ENCODE results near the gene TMEM52B.
A peak's percentile ranks its signal among the peaks of the same experiment; 100 is the strongest.
"Not testable (repeated sequence)": the region's sequence is repeated elsewhere in the genome, so short reads cannot be mapped to it uniquely, and the experiment has no call there.

The TMEM52B gene

DNA sequence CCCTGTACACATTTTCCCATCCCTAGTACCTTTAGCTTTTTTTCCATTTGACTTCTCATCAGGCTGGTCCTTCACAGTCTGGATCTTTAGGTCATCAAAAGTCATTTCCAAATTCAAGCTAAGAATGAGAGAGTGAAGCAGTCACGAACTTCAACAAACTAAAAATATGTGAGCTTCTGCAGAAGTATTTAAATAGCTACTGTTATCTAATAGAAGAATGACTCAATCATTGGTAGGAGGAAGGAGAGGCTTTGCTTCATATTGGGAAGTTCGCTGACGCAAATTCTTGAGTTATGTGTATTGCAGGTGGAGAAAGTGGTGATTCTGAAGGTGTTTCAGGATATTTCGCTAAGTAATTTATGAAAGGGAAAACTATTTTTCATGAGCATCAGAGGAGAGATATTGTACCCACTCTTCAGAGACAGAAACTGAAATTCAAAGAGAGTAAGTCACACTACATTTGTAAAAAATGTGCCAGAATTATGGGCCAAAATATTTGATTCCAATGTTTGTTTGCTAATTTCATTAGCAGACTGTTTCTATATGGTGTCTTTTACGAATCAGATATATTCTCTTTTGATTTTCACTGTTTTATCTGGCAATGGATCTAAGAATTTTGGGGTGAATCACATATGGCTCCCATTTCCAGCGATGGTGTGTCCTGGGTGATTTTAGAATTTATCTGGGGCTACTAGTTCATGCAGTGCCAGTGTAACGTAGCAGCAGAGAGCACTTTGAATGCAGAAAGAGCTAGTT is 6.7 kb upstream of the TMEM52B start, which contains the start of gene OLR1:
OLR1 (minus strand) TSS at position 160 of the 756 bp plus-strand sequence; CDS start at position 105, 55 bp downstream.
- DNase-seq (ENCODE audit: low spot score), result no peak

DNA sequence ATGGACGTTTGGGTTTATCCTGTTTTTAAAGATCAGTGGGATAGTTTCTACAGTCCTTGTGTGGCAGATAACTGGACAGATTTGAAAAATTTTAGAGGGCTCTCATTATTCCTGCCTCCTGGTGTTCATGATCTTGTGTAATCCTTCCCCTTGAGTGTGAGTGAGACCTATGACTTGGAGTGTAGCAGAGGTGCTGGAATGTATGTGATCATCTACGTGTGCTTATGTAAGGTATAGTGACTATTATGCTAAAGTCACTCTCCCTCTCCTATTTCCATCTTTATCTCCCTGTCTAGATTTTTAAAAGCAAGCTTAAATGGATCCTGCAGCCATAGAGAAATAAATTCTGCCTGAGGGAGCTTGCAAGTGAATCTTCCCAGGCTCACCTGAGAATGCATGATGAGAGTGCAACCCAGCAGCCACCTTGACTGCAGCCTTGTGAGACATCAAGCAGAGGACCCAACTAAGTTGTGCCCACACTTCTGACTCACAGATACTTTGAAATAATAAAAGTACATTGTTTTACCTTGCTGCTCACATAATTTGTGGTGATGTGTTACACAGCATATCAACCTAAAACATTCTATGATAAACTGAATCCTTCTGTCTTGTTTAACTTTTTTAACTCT is 3.7 kb upstream of the TMEM52B start:
- DNase-seq (ENCODE audit: low spot score), result no peak

DNA sequence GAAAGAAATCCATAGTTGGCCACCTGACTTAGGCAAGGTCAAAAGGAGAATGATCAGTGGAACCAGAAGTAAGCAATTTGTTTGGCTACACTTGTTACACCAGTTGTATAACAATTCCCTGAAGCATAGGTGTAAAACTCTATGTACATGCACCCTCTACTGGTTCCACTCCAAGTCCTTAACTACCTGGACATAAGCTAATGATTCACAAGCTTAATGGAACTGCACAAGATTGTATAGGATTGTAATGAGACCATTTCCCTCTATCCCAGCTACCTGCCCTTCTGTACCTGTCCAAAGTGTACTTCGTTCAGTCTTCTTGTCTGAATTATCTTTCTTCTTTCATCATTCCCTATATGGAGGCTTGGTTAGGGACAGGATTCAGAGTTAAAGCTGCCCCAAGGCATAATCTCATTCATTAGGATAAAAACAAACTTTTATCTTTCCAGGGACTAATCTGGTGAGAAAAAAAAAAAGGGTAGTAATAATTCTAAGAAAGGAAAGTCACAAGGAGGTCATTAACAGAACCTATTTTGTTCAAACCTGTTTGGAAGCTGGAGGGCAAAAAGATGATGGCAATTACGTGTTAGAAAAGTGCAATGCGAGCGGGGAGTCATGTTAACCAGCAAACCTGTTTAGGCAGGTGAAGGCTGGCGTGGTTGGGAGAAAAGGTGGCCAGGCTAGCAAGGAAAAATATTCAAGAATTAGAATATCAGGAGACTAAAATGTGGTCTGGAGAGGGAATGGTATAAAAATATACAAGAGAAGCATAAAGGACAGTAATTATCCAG is 2.8 kb upstream of the TMEM52B start:
- no peak for DNase-seq (ENCODE audit: low spot score)

GRCh38 chr12:10179776-10180181 is 947 bp downstream of the TMEM52B start:
- DNase-seq (ENCODE audit: low spot score), result no peak

DNA sequence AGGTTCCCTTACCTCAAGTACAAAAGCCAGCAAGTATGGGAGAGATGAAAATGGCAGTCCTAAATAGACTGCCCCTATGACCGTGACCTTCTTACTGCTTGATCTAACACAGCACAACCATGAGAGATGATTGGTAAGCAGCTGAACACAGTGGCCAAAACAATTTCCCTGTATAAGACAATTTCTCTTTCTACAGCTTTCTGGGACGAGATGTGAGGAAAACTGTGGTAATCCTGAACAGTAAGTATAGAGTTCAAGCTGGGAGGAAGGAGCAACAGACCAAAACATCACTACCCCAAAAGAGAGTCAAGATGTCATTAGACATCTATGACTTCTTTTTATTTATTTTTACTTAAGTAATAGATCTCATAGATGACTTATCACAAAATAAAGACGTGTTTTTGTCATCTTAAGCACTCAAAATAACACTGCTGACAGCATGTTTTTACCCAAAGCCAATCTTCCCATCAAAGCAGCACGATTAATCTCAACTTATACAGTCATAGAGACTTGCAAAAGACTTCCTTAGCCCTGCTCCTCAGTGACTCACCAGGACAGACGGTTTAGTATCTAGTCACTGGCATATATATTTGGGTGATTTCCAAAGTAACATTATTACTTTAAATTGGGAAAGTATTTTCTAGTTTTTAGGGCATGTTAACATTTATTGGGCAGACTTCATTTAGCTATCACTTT is 3.7 kb downstream of the TMEM52B start:
- no peak for DNase-seq (ENCODE audit: low spot score)

GRCh38 chr12:10184261-10184843 is 5.5 kb downstream of the TMEM52B start:
- no peak for DNase-seq (ENCODE audit: low spot score)

- no peak for DNase-seq (ENCODE audit: low spot score)
These were observed 7.5 kb downstream of the TMEM52B start for GRCh38 chr12:10186299-10186698.

DNA sequence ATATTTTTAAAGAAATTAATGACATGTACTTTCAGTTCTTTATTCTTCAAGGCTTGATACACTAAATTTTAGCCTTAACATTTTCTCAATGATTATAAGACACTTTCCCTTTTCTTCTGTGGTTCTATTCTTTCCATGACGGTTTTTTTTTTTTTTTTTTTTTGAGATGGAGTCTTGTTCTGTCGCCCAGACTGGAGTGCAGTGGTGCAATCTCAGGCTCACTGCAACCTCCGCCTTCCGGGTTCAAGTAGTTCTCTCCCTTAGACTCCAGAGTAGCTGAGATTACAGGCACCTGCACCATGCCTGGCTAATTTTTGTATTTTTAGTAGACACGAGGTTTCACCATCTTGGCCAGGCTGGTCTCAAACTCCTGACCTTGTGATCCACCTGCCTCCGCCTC is 8.1 kb downstream of the TMEM52B start:
- DNase-seq (ENCODE audit: low spot score), result not testable (repeated sequence)

- DNase-seq (ENCODE audit: low spot score), result no peak
These were observed 10.8 kb downstream of the TMEM52B start for GRCh38 chr12:10189653-10190052.

DNA sequence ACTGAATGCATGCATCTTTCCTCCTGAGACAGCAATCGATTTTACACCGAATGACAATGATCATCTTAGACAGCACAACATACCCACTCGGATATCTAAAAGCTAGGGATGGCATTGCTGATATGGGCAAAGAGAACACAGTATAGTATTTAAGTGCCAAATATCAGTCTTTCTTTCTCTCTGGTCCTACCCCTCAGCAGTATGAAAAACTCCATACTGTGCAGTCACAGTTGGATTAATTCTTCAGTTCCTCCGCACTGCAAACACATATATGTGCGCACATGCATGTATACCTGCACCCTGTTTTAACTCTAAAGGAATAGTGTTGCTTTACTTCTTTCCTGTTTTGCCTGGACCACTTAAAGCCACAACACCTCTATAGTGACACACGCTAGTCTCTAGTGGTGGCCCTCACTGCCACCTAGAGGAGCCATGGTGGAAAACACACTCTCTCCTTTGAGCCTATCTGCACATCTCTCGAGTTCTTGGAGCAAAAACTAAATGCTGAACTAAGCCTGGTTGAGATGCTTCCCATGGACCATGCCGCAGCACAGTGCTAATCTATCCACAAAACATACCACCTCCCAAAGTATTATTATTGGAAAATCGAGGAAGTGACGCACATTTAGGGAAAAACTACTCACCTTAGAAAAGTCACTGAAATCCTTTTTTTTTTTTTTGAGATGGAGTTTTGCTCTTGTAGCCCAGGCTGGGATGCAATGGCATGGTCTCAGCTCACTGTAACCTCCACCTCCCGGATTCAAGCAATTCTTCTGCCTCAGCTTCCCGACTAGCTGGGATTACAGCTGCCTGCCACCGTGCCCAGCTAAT is 11.9 kb downstream of the TMEM52B start:
- DNase-seq (ENCODE audit: low spot score), result peak; percentile 80

DNA sequence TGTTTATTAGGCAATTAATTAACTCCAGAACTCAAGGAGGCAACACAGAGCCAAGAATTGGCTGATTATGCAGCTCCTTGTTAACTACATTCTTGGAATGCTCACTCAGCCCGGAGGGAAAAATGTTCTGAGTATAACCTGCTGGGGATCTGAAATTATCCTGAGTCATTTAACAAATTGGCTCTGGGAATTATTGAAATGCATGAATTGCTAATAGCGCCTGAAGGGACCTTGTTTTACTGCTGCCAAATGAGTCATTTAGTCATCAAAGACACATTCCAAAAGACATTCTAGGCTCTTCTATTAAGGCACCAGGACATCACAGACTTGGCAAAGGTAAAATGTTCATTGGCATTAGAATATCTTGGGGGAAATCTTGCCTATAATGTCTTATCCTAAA is 13.0 kb downstream of the TMEM52B start:
- DNase-seq (ENCODE audit: low spot score), result peak; percentile 61

- DNase-seq (ENCODE audit: low spot score), result no peak
These were observed 15.4 kb downstream of the TMEM52B start for GRCh38 chr12:10194160-10194670.

DNA sequence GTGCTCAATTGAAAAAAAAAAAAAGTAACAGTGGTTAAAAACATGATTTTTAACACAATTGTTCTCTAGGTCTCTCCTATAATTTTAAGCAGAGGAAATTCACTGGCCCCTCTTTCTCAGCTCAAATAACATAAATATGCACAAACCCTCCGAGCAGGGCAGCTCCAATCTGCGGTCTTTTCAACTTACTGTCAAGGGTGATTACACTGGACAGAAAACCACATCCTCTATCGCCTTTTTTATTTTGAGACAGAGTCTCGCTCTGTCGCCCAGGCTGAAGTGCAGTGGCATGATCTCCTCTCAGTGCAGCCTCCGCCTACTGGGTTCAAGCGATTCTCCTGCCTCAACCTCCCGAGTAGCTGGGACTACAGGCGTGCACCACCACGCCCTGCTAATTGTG is 17.4 kb downstream of the TMEM52B start:
- no peak for DNase-seq (ENCODE audit: low spot score)

- no peak for DNase-seq (ENCODE audit: low spot score)
These were observed 19.0 kb downstream of the TMEM52B start for GRCh38 chr12:10197879-10198278.

DNA sequence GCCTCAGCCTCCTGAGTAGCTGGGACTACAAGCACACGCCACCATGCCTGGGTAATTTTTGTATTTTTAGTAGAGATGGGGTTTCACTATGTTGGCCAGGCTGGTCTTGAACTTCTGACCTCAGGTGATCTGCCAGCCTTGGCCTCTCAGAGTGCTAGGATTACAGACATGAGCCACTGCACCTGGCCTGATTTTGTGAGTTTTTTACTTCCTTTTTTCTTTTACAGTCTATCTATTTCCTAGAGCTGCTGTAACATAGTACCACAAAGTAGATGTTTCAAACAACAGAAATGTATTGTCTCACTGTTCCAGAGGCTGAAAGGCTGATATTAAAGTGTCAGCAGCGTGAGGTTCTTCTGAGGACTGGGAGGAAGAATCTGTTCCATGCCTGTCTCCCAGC is 25.7 kb downstream of the TMEM52B start:
- DNase-seq (ENCODE audit: low spot score), result not testable (repeated sequence)

DNA sequence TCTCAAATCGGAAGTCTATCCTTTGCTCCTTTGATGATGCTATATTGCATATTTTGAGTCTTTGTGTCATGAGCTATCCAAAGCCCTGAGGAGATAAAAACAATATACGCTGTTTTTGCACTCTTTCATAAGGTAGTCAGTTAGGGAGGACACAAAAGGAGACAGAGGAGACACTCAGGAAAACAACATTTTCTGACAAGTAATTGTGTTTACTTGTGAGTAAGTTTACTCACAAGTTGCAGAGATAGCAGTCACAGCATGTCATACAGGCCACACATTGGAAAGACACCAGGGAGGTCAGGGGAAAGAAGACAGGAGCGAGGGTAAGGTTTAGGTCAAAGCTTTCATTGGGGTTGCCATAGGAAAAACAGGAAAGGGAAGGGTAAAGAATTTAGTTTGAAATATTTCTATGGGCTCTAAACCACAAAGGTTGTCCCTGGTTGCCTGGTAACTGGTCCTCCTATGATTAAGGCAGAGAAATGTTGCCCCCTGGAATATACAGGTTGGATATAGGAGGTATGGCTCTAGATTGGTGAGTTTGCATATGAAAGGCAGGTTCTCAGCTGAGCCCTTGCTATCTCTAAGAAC is 26.5 kb downstream of the TMEM52B start:
- DNase-seq (ENCODE audit: low spot score), result peak; percentile 8

GRCh38 chr12:10207136-10207535 is 28.3 kb downstream of the TMEM52B start:
- peak; percentile 82 for DNase-seq (ENCODE audit: low spot score)

- DNase-seq (ENCODE audit: low spot score), result no peak
These were observed 31.4 kb downstream of the TMEM52B start for GRCh38 chr12:10210225-10210624.

DNA sequence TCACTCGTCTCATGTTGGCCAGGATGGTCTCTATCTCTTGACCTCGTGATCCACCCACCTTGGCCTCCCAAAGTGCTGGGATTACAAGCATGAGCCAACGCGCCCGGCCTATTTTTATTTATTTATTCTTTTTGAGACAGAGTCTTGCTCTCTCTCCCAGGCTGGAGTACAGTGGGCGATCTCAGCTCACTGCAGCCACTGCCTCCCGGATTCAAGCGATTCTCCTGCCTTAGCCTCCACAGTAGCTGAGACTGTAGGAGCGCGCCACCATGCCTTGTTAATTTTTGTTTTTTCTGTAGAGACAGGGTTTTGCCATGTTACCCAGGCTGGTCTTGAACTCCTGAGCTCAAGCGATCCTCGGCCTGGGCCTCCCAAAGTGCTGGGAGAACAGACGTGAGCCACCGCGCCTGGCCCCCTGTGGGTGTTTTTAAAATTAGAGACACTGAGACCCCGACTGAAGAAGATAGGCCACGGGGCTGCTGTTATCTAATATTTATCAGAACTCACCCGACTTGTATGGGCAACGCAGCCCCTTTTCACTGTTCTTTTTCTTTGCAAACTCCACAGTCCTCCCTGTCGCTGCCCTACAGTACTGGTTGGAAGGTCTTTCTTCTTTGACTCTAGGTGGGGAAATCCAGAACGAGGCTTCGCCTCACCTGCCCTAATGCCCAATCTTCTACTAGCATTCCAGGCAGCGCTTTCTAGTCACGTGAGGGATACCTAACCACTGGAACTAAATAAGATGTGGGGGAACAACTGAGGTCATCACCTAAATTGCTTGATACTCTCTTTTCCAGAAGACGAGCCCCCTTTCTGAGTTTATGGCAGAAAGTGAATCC is 32.5 kb downstream of the TMEM52B start:
- no peak for DNase-seq (ENCODE audit: low spot score)

All from COLO829 (cell line).